Stimulated activated effector memory CD8-positive, alpha-beta T cell treated with anti-CD3 and anti-CD28 coated beads, Interleukin-12 subunit alpha, Interleukin-12 subunit beta, amount 100 ng/mL, for 72 hours (primary cell): ENCODE data around the gene CCDC178.
"Not testable (repeated sequence)": the region's sequence is repeated elsewhere in the genome, so short reads cannot be mapped to it uniquely, and the experiment has no call there.

Experiments
- ATAC-seq: fragments of 150-1000 bp; cut with Tn5 transposase; 2 replicates; pipeline ENCODE4 v1.10.0; 2021
- DNase-seq, 2 donors: peaks; one replicate each; pipeline ENCODE4 v3.0.0; 2021 to 2022; ENCODE audit warnings: low spot score in 2 of 2
- H3K27ac Mint-ChIP-seq: one replicate; pipeline ENCODE4 v1.8.0; 2022; ENCODE audit warnings: mild to moderate bottlenecking, mixed read lengths
- H3K36me3 Mint-ChIP-seq: one replicate; pipeline ENCODE4 v1.8.0; 2022; ENCODE audit warnings: mild to moderate bottlenecking, mixed read lengths
- H3K4me1 Mint-ChIP-seq: one replicate; pipeline ENCODE4 v1.8.0; 2022; ENCODE audit warnings: mixed read lengths
- H3K4me3 Mint-ChIP-seq: one replicate; pipeline ENCODE4 v1.8.0; 2022; ENCODE audit warnings: mild to moderate bottlenecking, mixed read lengths
- H3K9me3 Mint-ChIP-seq: one replicate; pipeline ENCODE4 v1.8.0; 2022; ENCODE audit warnings: mixed read lengths

Gene CCDC178

DNA sequence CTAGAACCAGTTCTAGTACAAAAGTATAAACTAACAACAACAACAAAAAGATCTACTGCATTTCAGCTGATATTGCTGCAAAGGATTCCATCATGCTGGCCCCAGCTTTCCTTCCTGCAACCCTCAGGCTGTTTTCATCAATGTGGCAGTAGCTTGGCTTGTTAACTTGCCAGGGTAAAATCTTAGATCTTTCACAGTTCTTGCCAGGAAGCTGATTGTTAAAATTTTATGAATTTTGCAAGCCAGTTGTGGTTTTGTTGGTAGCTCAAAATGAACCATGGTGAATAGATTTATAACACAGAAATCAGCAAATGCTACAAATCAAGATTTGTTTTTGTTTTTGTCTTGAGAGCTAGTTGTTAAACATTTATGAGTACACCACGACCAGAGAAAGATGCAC is 19.3 kb downstream of the CCDC178 start:
- Mint-ChIP-seq H3K9me3 (peaks cover 13% of the 10 kb centered on the region), H3K4me3 (no peak overlapping the region), H3K4me1 (no peaks in the 10 kb centered on the region), H3K27ac (no peak overlapping the region), H3K36me3 (no peaks in the 10 kb centered on the region)
- DNase-seq = no peak
- no peak for ATAC-seq

DNA sequence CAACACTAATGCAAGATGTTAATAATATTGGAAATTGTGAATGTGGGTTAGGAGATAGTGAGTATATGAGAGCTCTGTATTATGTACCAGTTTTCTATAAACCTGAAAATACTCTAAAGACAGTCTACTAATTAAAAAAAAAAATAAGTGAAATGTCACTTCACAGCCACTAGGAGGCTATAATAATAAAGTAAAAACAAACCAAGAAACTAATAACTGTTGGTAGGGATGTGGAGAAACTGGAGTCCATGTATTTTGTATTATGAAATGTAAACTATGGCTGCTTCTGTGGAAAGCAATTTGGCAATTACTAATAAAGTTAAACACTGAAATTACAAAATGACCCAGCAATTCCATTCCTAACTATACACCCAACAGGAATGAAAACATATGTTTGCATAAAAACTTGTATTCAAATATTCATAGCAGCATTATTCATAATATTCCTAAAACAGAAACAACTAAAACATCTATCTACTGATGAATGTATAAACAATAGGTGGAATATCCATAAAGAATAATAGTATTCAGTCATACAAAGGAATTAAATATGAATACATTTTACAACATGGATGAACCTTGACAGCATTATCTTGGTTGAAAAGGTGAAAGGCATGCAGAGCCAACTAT is 36.2 kb downstream of the CCDC178 start:
- no peak for ATAC-seq
- H3K4me1 Mint-ChIP-seq = no peaks in the 10 kb centered on the region
- no peak overlapping the region for H3K27ac Mint-ChIP-seq
- no peak overlapping the region for H3K4me3 Mint-ChIP-seq
- H3K36me3 Mint-ChIP-seq = no peaks in the 10 kb centered on the region
- peaks cover 7% of the 10 kb centered on the region for H3K9me3 Mint-ChIP-seq
- no peak for DNase-seq

DNA sequence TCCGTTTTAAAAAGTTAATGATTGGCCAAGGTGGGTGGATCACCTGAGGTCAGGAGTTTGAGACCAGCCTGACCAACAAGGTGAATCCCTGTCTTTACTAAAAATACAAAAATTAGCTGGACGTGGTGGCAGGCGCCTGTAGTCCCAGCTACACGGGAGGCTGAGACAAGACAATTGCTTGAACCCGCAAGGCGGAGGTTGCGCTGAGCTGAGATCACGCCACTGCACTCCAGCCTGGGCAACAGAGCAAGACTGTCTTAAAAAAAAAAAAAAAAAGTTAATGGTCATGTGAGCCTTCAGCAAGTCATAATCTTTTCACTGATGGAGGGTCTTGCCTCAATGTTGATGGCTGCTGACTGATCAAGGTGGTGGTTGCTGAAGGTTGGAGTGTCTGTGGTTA is 41.6 kb downstream of the CCDC178 start:
- H3K27ac Mint-ChIP-seq, DNase-seq, H3K4me1 Mint-ChIP-seq, H3K36me3 Mint-ChIP-seq, H3K4me3 Mint-ChIP-seq, ATAC-seq: not testable (repeated sequence)
- peaks cover 10% of the 10 kb centered on the region for H3K9me3 Mint-ChIP-seq

DNA sequence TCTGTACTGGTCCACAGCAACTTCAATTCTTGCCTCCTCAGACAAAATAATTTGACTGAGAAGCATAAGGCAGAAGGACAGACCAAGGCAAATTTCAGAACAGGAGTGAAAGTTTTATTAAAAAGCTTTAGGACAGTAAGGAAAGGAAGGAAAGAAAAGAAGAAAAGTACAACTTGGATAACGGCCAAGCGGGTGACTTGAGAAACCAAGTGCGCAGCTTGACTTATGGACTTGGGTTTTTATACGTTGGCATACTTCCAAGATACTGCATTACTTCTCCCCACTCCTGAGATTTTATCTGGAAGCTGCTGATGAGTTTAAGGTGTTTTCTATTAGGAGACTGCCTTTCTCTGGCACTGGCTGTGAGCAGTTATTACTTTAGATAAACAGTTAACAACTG is 64.7 kb downstream of the CCDC178 start:
- DNase-seq (no peak), ATAC-seq (no peak)
- H3K9me3 Mint-ChIP-seq = peaks cover 22% of the 10 kb centered on the region
- no peak overlapping the region for H3K4me3 Mint-ChIP-seq
- no peaks in the 10 kb centered on the region for H3K36me3 Mint-ChIP-seq
- H3K4me1 Mint-ChIP-seq = no peaks in the 10 kb centered on the region
- H3K27ac Mint-ChIP-seq = no peak overlapping the region

DNA sequence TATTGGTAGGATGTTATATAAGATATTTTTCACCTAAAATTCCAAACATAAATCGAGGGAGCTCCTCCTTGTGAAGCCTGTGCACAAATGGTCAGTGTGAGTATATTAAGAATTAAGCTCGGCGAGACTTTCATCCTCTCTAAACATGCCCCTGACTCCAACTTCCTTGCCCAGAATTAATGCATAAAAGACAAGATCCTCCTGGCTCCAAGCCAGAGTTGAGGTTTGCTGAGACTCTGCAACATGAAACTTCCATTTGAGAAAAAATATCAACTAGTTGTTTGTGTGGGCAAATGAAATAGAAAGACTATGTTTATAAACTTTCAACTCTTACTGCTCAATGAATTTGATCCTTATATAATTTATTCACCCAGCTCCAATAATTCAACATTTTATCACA is 68.1 kb downstream of the CCDC178 start:
- Mint-ChIP-seq H3K27ac (no peak overlapping the region), H3K4me3 (no peak overlapping the region), H3K36me3 (no peaks in the 10 kb centered on the region), H3K4me1 (no peaks in the 10 kb centered on the region), H3K9me3 (peaks cover 18% of the 10 kb centered on the region)
- no peak for ATAC-seq
- no peak for DNase-seq

DNA sequence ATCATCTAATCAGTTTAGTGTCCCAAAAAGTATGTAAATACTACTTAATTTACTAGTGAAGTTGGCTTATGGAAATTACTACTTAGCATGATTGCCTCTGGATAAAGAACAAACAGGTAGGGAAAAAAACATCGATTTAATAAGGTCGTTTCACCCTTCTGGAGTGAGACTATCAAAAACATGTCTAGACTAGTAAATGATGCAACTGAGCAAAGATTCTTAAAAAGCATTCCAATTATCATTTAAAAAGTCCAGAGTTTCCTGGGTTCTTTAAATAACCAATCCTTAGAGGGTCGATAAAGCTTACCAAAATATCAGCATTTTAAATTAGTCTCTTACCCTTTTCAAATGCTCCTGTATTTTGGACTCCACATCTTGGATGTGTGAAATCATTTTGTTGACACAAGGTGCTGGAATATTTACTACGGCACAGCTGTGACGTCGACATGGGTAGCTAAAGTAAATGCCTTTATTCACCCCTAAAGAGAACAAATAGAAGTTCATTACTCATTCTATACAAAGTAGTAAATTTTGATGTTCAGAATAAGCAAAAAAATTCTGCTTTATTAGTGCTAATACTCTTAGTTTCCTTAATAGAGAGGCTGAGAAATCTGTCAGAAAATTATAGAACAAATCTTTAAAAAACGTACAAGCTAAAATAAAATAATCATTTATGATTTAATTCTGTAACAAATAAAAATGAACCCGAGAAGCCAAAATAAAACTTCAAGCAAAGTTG is 70.6 kb downstream of the CCDC178 start:
- Mint-ChIP-seq H3K9me3 (peaks cover 14% of the 10 kb centered on the region), H3K27ac (no peak overlapping the region), H3K4me3 (no peak overlapping the region), H3K4me1 (no peaks in the 10 kb centered on the region), H3K36me3 (no peaks in the 10 kb centered on the region)
- DNase-seq (no peak), ATAC-seq (no peak)

DNA sequence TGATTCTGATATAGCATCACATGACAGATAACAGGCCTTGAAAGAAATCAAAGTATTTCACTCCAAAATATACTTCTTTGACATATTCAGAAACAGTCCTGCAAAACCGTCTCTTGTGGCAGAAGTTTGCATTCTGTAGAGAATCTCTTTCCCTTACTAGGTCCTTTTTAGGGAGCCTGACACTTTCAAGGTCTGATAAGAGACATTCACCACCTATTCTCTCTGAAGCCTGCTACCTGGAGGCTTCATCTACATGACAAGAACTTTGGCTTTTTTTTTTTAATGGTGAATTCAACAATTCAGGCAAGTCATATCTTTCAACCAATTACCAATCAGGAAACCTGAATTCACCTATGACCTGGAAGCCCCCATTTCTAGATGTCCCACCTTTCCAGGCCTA is 83.8 kb downstream of the CCDC178 start:
- H3K4me3 Mint-ChIP-seq = no peak overlapping the region
- ATAC-seq (no peak), DNase-seq (no peak)
- H3K4me1 Mint-ChIP-seq = no peaks in the 10 kb centered on the region
- peaks cover 36% of the 10 kb centered on the region for H3K9me3 Mint-ChIP-seq
- no peaks in the 10 kb centered on the region for H3K36me3 Mint-ChIP-seq
- no peak overlapping the region for H3K27ac Mint-ChIP-seq

DNA sequence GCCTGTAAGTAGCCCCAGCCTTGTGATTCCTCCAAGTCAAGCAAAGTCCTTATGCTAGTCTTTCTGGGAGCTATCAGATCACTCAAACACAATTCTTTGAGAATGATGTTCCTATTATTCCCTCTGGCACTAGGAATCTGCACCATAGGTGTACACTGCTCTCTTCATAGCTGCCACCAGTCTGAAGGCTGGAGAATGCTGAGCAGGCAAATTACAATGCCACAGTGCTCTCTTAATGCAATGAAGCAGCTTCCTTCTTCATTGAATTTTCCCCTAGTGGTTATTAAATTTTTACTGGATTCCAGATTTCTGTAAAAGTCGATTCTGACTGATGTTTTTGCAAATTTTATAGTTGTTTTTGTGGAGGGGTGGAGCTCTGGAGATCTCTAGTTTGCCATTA is 84.8 kb downstream of the CCDC178 start:
- Mint-ChIP-seq H3K4me1 (no peaks in the 10 kb centered on the region), H3K27ac (no peak overlapping the region), H3K4me3 (no peak overlapping the region), H3K36me3 (no peaks in the 10 kb centered on the region), H3K9me3 (peaks cover 32% of the 10 kb centered on the region)
- ATAC-seq (no peak), DNase-seq (no peak)

DNA sequence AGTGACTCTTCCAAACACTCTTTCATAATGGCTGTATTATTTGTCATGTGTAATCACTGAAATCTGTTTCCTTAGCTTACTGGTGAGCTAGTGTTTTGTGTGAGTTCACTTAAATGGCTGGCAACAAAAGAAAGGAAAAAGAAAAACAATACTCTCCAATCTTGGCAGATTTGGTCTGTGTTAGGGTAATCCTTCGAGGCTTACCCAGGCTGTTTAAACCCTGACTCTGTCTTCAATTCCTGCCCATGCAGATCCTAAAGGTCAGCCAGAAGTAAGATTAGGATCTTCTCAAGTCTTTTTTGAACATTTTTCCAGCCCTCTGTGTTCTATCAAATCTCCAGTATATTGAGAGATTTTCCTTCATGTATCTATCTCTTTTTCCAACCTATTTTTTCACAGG is 85.3 kb downstream of the CCDC178 start:
- no peak for DNase-seq
- H3K4me1 Mint-ChIP-seq = no peaks in the 10 kb centered on the region
- H3K4me3 Mint-ChIP-seq = no peak overlapping the region
- H3K36me3 Mint-ChIP-seq = no peaks in the 10 kb centered on the region
- no peak overlapping the region for H3K27ac Mint-ChIP-seq
- ATAC-seq = no peak
- peaks cover 32% of the 10 kb centered on the region for H3K9me3 Mint-ChIP-seq

DNA sequence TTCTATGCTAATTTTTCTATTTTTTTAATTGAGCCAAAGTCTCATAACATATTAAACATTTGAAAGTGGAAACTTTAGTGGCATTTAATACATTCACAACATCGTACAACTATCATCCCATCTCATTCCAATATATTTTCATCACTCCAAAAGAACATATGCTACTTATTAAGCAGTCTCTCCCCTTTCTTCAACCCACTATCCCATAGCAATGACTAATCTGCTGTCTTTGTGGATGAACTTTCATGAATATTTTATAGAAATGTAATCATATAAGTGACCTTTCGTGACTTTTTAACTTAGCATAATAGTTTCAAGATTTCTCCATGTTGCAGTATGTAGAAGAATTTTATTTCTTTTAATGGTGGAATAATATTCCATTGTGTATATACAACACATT is 90.3 kb downstream of the CCDC178 start:
- no peak for DNase-seq
- Mint-ChIP-seq H3K27ac (no peak overlapping the region), H3K4me3 (no peak overlapping the region), H3K9me3 (peaks cover 28% of the 10 kb centered on the region), H3K36me3 (no peaks in the 10 kb centered on the region), H3K4me1 (no peaks in the 10 kb centered on the region)
- ATAC-seq = no peak

DNA sequence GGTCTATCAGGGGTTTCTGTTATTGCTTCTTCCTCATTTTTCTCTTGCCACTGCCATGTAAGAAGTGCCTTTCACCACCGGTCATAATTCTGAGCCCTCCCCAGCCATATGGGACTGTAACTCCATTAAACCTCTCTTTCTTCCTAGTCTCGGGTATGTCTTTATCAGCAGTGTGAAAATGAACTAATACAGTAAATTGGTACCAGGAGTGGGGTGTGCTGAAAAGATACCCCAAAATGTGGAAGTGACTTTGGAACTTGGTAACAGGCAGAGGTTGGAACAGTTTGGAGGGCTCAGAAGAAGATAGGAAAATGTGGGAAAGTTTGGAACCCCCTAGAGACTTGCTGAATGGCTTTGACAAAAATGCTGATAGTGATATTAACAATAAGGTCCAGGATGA is 100.8 kb downstream of the CCDC178 start:
- not testable (repeated sequence) for ATAC-seq, H3K36me3 Mint-ChIP-seq, H3K27ac Mint-ChIP-seq, H3K4me3 Mint-ChIP-seq, H3K4me1 Mint-ChIP-seq, DNase-seq
- peaks cover 19% of the 10 kb centered on the region for H3K9me3 Mint-ChIP-seq

DNA sequence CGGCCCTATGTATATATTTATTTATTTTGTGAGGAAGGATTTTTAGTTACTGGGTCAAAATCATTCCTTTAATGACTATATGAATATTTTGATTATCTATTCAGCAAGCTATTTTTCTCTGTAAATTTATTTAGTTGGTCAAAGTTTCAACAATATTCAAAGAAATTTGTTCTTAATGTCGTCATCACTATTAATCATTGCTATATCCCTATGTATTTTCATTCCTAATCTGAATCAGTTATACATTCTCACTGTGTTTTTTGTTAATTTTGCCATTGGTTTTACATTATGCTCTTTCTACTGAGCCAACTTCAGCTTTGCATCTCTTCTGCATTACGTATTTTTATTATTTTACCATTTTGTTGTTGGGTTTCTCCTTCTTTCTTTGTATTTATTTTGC is 105.7 kb downstream of the CCDC178 start:
- Mint-ChIP-seq H3K4me1 (no peaks in the 10 kb centered on the region), H3K27ac (no peak overlapping the region), H3K9me3 (peaks cover 22% of the 10 kb centered on the region)

DNA sequence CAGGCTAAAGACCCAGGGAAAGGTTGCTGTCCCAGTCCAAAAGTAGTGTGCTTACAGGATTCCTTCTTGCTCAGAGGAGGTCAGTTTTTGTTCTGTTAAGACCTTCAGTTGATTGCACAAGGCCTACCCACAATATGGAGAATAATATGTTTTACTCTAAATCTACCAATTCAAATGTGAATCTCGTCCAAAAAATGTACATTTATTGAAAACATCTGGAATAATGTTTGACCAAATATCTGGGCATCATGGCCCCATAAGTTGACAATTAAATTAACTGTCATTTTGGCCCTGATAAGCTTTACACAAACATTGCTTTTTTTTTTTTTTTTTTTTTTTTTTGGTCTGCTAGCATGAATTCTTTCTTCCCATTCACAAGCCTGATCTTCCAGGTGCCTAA is 109.8 kb downstream of the CCDC178 start:
- ATAC-seq = no peak
- Mint-ChIP-seq H3K36me3 (no peaks in the 10 kb centered on the region), H3K4me1 (no peaks in the 10 kb centered on the region), H3K27ac (no peak overlapping the region), H3K9me3 (peaks cover 6% of the 10 kb centered on the region), H3K4me3 (no peak overlapping the region)
- DNase-seq = no peak

More for the DNA sequence above, 105.7 kb downstream of the CCDC178 start:
- Mint-ChIP-seq H3K36me3 (no peaks in the 10 kb centered on the region), H3K4me3 (no peak overlapping the region)
- DNase-seq (no peak), ATAC-seq (no peak)

DNA sequence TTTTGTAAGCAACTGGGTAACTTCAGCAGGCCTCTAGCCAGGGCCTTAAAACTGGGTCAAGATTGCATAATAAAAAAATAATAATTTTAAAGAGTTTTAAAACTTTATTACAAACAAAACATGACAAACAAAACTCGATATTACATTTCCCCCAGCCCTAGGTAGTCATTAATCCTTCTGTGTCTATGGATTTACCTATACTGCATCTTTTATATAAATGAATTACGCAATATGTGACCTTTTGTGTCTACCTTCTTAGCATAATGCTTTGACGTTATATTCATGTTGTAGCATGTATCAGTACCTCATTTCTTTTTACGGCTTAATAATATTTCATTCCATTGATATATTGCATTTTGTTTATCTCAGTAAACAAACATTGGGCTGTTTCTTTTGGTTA is 113.5 kb downstream of the CCDC178 start:
- no peak for DNase-seq
- Mint-ChIP-seq H3K9me3 (peaks cover 9% of the 10 kb centered on the region), H3K27ac (no peak overlapping the region), H3K4me1 (no peaks in the 10 kb centered on the region), H3K4me3 (no peak overlapping the region), H3K36me3 (no peaks in the 10 kb centered on the region)
- no peak for ATAC-seq

DNA sequence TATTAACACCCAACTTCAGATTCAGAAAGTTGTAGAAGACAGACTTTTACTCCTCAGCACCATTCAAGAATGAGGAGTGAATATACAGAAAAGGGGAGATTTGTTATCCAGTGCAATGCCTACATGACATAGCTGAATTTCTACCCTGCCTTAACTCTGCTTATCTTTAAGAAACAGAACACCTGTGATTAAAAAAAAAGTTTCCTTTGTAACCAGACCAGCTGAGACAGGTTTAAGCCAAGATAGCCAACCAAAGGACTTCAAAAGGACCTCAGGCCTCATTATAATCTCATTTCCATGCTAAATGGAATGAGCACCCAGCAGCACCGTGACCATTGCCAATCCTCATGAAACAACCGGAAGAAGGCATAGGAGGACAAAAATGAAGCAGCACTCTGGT is 122.9 kb downstream of the CCDC178 start:
- H3K27ac Mint-ChIP-seq = no peak overlapping the region
- ATAC-seq (no peak), DNase-seq (no peak)
- peaks cover 12% of the 10 kb centered on the region for H3K9me3 Mint-ChIP-seq
- H3K4me1 Mint-ChIP-seq = no peaks in the 10 kb centered on the region
- no peaks in the 10 kb centered on the region for H3K36me3 Mint-ChIP-seq
- H3K4me3 Mint-ChIP-seq = no peak overlapping the region

DNA sequence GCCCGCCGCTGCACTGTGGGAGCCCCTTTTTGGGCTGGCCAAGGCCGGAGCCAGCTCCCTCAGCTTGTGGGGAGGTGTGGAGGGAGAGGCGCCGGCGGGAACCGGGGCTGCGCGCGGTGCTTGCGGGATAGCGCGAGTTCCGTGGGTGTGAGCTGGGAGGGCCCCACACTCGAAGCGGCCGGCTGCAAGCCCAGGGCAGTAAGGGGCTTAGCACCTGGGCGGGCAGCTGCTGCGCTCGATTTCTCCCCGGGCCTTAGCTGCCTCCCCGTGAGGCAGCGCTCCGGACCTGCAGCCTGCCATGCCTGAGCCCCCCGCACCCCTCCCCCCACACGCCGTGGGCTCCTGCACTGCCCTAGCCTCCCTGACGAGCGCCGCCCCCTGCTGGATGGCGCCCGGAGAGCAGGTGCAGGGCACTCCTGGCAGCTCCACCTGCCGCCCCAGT is 124.4 kb downstream of the CCDC178 start:
- H3K27ac Mint-ChIP-seq = no peak overlapping the region
- no peak for DNase-seq
- no peaks in the 10 kb centered on the region for H3K36me3 Mint-ChIP-seq
- peaks cover 16% of the 10 kb centered on the region for H3K9me3 Mint-ChIP-seq
- no peak for ATAC-seq
- no peaks in the 10 kb centered on the region for H3K4me1 Mint-ChIP-seq
- no peak overlapping the region for H3K4me3 Mint-ChIP-seq
